ENCODE measurements around the gene B4GALNT2. TPM values are rescaled to one million over a fixed set of nuclear protein-coding genes. Genes with fewer than 3 reads are reported as not detected.

B4GALNT2 gene
- polyA plus RNA-seq, 2 of the 4 experiments (the other 2 are of a cell fraction), result 0.36 to 0.49 TPM

DNA sequence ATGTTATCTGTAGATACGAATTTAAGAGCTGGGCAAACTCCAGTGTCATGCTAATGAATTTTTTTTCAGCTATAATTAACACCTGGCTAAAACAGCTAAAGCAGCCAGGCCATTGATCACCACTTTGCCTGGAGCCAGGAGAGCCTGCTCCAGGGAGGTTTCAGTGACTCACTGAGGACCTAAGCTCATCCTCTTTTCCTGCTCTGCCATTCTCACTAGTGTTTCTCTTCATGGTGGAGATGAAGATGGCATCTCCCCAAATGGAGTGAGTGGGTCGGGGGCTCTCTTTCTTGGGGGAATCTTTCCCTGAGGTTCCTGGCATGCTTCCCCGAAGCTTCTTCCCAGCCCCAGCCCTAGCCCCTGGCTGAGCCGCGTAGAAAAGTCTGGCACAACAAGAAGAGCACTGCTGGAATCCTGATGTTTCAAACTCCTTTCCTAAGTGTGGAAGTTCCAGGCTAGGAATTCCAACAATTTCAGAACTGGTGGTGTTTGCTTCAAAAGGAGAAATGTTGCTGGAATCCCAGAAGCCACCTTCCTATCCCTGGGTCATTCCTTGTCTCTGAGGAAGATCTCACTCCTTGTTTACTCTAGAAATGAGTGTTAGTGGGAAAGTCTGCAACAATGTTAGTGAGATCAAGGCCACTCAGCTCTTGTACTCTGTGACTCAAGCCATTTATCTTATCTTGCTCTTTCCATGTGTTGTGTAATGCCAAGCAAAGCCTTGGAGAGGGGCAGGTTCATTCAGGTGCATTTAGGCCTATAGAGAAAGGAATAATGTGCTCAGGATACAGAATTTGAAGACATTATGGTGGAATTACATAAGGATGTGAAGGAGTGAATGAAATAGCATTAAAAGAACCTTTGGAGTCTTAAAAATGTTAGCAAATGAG, 26.0 kb upstream of the B4GALNT2 start (continued):
- no peak for TF ChIP-seq RCOR1 (IDR thresholded peaks at IDR 0.05; ENCODE audit: low read depth, low read length)

DNA sequence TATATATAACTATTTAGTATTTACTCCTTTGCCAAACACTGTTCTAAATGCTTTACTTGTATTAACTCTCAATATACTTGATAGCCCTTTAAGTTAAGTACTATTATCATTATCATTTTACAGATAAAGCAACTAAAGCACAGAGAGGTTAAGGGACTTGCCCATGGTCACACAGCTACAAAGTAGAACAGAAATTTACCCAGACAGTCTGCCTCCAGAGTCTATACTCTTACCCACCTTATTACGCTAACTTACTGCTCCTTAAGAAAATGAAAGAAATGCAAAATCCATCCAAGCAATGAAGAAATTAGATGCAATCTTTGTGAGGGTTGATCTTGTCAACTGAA, 25.4 kb upstream of the B4GALNT2 start:
- no peak for FAIRE-seq

DNA sequence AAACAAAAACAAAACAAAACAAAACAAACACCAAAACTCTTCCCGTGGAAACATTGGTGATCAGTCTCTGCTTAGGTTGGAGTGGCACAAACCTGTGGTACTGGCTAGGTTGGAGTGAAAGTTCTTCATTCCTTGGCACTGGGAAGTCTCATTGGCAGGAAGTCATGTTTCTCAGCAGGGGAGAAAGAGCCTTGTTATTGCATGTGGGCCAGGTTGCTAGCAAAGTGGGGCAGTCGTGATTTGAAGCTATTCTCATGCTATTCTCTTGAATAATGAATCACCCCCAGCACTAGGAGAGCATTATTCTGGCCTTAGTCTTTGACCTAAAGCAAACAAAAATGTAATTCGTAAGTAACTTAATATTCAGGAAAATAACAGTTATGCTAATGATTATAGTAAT, 24.3 kb upstream of the B4GALNT2 start:
- DNase-seq (ENCODE audit: low read depth in 1 of 2, low spot score in 1 of 2) (peak; percentile 62 to 72), FAIRE-seq (peak; percentile 77), ATAC-seq (peak; percentile 36 to 52; a peak in 5 of 6 replicates)
- Histone ChIP-seq H3K4me2 (peak overlapping the region; percentile 63), H3K9me3 (no peaks in the 10 kb centered on the region), H3K4me1 (peaks cover 50% of the 10 kb centered on the region), H3K27ac (peak overlapping the region; percentile 81 to 85), H3K4me3 (no peak overlapping the region)
- ChIA-PET POLR2A (interaction anchor here (1.1 kb wide), 1 partner anchor 84 kb away, joined by 3 read pairs; no protein-coding TSS in a partner anchor), CTCF (interaction anchor here (0.6 to 2.5 kb wide), 6 partner anchors 72 to 722 kb away, joined by 3 to 12 read pairs (median 4); no protein-coding TSS in a partner anchor)
- WGBS (ENCODE audit: missing lambda C conversion rate), result 8% methylated on average over 3 of the region's 3 CpGs
- TF ChIP-seq GATA3 (IDR thresholded peaks at IDR 0.05; ENCODE audit: borderline replicate concordance) (peak; percentile 70; the same call in 1 of the 2 replicates), JUNB (IDR thresholded peaks at IDR 0.05) (peak; percentile 65), CEBPB (IDR thresholded peaks at IDR 0.05) (peak in 1 of 2 experiments; percentile 64; a peak in 1 of 4 replicates), EHMT2 (IDR thresholded peaks at IDR 0.05; ENCODE audit: low read depth) (no peak), JUN (IDR thresholded peaks at IDR 0.05) (0 out of 5 replicates have a peak, but pooled peaks of 1 of the 2 experiments have one; percentile 42), EP300 (IDR thresholded peaks at IDR 0.05) (peak; percentile 19 to 59; a peak in 2 of 5 replicates), KDM5A (IDR thresholded peaks at IDR 0.05) (no peak), FOSL2 (IDR thresholded peaks at IDR 0.05) (peak; percentile 74), FOSL2 (CRISPR knock-in tag; IDR thresholded peaks at IDR 0.05) (peak; percentile 83), HDAC2 (IDR thresholded peaks at IDR 0.05) (no peak)
- TF ChIP-seq, protein P1, sequence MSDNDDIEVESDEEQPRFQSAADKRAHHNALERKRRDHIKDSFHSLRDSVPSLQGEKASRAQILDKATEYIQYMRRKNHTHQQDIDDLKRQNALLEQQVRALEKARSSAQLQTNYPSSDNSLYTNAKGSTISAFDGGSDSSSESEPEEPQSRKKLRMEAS (IDR thresholded peaks at IDR 0.05), result peak; percentile 79
- TF ChIP-seq, protein P2, sequence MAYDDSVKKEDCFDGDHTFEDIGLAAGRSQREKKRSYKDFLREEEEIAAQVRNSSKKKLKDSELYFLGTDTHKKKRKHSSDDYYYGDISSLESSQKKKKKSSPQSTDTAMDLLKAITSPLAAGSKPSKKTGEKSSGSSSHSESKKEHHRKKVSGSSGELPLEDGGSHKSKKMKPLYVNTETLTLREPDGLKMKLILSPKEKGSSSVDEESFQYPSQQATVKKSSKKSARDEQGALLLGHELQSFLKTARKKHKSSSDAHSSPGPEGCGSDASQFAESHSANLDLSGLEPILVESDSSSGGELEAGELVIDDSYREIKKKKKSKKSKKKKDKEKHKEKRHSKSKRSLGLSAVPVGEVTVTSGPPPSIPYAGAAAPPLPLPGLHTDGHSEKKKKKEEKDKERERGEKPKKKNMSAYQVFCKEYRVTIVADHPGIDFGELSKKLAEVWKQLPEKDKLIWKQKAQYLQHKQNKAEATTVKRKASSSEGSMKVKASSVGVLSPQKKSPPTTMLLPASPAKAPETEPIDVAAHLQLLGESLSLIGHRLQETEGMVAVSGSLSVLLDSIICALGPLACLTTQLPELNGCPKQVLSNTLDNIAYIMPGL (CRISPR knock-in tag; IDR thresholded peaks at IDR 0.05; ENCODE audit: borderline replicate concordance), result no peak

More for the DNA sequence above, 25.4 kb upstream of the B4GALNT2 start:
- H3K4me2 ChIP-seq, result peak overlapping the region; percentile 63
- ATAC-seq (no peak), DNase-seq (ENCODE audit: low read depth in 1 of 2, low spot score in 1 of 2) (no peak)
- H3K4me1 ChIP-seq, result peaks cover 54% of the 10 kb centered on the region
- 98% methylated on average over 1 of the region's 1 CpG for WGBS (ENCODE audit: missing lambda C conversion rate)
- no peak overlapping the region for H3K4me3 ChIP-seq
- no peaks in the 10 kb centered on the region for H3K9me3 ChIP-seq
- POLR2A ChIA-PET, result interaction anchor here (0.6 to 2.3 kb wide), 3 partner anchors 40 to 85 kb away, joined by 5 to 15 read pairs (median 5); no protein-coding TSS in a partner anchor
- H3K27ac ChIP-seq, result peak overlapping the region; percentile 81 to 85
- no peak for TF ChIP-seq JUNB (IDR thresholded peaks at IDR 0.05)
- TF ChIP-seq EP300 (IDR thresholded peaks at IDR 0.05), result no peak
- no peak for TF ChIP-seq EHF (CRISPR knock-in tag; IDR thresholded peaks at IDR 0.05)
- TF ChIP-seq HDAC2 (IDR thresholded peaks at IDR 0.05), result no peak
- peak; percentile 85 for TF ChIP-seq ZFP36 (IDR thresholded peaks at IDR 0.05; ENCODE audit: borderline replicate concordance, partially characterized antibody)
- CTCF ChIA-PET, result interaction anchor here (1.2 to 2.5 kb wide), 2 partner anchors 22 to 74 kb away, joined by 3 to 10 read pairs; no protein-coding TSS in a partner anchor

DNA sequence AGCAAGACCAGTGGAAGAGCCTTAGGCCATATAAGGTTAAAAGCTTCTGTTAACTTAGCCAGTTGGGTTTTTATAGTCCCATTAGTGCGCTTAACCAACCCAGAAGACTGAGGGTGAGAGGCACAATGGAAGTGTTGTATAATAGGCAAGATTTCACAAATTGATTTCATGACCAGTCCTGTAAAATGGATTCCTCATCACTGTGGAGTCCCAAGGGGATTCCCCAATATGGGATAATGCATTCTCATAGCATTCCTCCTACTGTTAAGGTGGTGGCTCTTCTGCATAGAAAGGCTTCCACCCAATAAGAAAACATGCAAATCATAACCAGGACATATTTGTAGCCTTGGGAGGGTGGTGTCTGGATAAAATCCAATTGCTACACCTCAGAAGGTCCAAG, 22.1 kb upstream of the B4GALNT2 start:
- FAIRE-seq (peak; percentile 59), ATAC-seq (no peak), DNase-seq (ENCODE audit: low read depth in 1 of 2, low spot score in 1 of 2) (peak in 1 of 2 experiments; percentile 31)
- WGBS (ENCODE audit: missing lambda C conversion rate), result 89% methylated on average over 1 of the region's 1 CpG
- H3K4me3 ChIP-seq, result no peak overlapping the region
- ChIA-PET CTCF (interaction anchor here (0.6 to 1.5 kb wide), 6 partner anchors 11 to 117 kb away, joined by 3 to 4 read pairs (median 4); no protein-coding TSS in a partner anchor), POLR2A (no interaction called here)
- H3K27ac ChIP-seq, result no peak overlapping the region; a peak in 2 of 6 replicates
- no peak overlapping the region for H3K4me2 ChIP-seq
- TF ChIP-seq NFE2L2 (conservative IDR thresholded peaks at IDR 0.05; ENCODE audit: low read length) (no peak), GATA3 (IDR thresholded peaks at IDR 0.05; ENCODE audit: borderline replicate concordance) (no peak), CBX8 (IDR thresholded peaks at IDR 0.05) (no peak), JUN (IDR thresholded peaks at IDR 0.05) (no peak), RFX5 (IDR thresholded peaks at IDR 0.05) (no peak), NR3C1 (IDR thresholded peaks at IDR 0.05) (no peak), CHD4 (IDR thresholded peaks at IDR 0.05; ENCODE audit: borderline replicate concordance) (no peak), EHF (CRISPR knock-in tag; IDR thresholded peaks at IDR 0.05) (no peak)
- TF ChIP-seq, protein P3, sequence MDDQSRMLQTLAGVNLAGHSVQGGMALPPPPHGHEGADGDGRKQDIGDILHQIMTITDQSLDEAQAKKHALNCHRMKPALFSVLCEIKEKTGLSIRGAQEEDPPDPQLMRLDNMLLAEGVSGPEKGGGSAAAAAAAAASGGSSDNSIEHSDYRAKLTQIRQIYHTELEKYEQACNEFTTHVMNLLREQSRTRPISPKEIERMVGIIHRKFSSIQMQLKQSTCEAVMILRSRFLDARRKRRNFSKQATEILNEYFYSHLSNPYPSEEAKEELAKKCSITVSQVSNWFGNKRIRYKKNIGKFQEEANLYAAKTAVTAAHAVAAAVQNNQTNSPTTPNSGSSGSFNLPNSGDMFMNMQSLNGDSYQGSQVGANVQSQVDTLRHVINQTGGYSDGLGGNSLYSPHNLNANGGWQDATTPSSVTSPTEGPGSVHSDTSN (IDR thresholded peaks at IDR 0.05), result no peak
- TF ChIP-seq, protein P4, sequence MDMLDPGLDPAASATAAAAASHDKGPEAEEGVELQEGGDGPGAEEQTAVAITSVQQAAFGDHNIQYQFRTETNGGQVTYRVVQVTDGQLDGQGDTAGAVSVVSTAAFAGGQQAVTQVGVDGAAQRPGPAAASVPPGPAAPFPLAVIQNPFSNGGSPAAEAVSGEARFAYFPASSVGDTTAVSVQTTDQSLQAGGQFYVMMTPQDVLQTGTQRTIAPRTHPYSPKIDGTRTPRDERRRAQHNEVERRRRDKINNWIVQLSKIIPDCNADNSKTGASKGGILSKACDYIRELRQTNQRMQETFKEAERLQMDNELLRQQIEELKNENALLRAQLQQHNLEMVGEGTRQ (IDR thresholded peaks at IDR 0.05), result no peak
- H3K9me3 ChIP-seq, result no peaks in the 10 kb centered on the region
- peaks cover 47% of the 10 kb centered on the region for H3K4me1 ChIP-seq

Data from A549 (cell line).